BE2C (cell line): ENCODE data around the gene ORM2.

Experiments
- DNase-seq: peaks from one replicate; pipeline ENCODE4 v3.0.0-alpha.2; 2020
- H3K27me3 ChIP-seq: fragments of 250-450 bp; sonication (Bioruptor Pico); 2 replicates; pipeline ENCODE4 v1.5.1; 2020; ENCODE audit warnings: mild to moderate bottlenecking
- H3K36me3 ChIP-seq: fragments of 250-450 bp; sonication (Bioruptor Pico); 2 replicates; pipeline ENCODE4 v1.5.1; 2020; ENCODE audit warnings: mild to moderate bottlenecking
- H3K4me1 ChIP-seq: fragments of 250-450 bp; sonication (Bioruptor Pico); 2 replicates; pipeline ENCODE4 v1.5.1; 2020
- H3K4me3 ChIP-seq: 2 replicates; pipeline ENCODE4 v1.5.1; 2011; ENCODE audit warnings: low read depth, low read length
- H3K9me3 ChIP-seq: fragments of 250-450 bp; sonication (Bioruptor Pico); 2 replicates; pipeline ENCODE4 v1.5.1; 2020
- TF ChIP-seq, protein P1 (sequence below): IDR thresholded peaks from 2 replicates; pipeline ENCODE4 v1.5.1; 2012; ENCODE audit warnings: mild to moderate bottlenecking, low read depth, low read length

ORM2 gene

DNA sequence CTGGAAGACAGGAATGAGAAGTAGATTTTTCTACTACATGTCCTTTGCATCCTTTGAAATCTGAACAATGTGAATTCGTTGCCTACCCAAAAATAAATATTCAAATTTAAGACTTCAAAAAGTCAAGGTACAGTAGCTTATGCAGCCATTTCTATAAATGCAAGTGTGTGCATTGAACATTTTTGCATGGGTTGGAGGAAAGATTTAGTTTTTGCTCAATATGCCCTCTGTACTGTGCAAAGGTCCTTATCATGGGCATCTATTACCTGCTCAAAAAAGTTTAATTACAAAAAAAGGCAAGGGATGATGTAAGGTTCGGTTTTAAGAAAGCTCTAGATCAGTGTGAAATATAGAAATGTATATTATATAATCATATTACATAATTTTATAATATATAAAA lies 35.5 kb downstream of the ORM2 start:
- DNase-seq = no peak
- H3K36me3 ChIP-seq = no peaks in the 10 kb centered on the region
- H3K4me1 ChIP-seq = no peaks in the 10 kb centered on the region; the same call in 1 of the 2 replicates
- no peak overlapping the region for H3K4me3 ChIP-seq
- TF ChIP-seq, protein P1, sequence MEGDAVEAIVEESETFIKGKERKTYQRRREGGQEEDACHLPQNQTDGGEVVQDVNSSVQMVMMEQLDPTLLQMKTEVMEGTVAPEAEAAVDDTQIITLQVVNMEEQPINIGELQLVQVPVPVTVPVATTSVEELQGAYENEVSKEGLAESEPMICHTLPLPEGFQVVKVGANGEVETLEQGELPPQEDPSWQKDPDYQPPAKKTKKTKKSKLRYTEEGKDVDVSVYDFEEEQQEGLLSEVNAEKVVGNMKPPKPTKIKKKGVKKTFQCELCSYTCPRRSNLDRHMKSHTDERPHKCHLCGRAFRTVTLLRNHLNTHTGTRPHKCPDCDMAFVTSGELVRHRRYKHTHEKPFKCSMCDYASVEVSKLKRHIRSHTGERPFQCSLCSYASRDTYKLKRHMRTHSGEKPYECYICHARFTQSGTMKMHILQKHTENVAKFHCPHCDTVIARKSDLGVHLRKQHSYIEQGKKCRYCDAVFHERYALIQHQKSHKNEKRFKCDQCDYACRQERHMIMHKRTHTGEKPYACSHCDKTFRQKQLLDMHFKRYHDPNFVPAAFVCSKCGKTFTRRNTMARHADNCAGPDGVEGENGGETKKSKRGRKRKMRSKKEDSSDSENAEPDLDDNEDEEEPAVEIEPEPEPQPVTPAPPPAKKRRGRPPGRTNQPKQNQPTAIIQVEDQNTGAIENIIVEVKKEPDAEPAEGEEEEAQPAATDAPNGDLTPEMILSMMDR = no peak
- H3K27me3 ChIP-seq = no peaks in the 10 kb centered on the region
- H3K9me3 ChIP-seq = no peaks in the 10 kb centered on the region

DNA sequence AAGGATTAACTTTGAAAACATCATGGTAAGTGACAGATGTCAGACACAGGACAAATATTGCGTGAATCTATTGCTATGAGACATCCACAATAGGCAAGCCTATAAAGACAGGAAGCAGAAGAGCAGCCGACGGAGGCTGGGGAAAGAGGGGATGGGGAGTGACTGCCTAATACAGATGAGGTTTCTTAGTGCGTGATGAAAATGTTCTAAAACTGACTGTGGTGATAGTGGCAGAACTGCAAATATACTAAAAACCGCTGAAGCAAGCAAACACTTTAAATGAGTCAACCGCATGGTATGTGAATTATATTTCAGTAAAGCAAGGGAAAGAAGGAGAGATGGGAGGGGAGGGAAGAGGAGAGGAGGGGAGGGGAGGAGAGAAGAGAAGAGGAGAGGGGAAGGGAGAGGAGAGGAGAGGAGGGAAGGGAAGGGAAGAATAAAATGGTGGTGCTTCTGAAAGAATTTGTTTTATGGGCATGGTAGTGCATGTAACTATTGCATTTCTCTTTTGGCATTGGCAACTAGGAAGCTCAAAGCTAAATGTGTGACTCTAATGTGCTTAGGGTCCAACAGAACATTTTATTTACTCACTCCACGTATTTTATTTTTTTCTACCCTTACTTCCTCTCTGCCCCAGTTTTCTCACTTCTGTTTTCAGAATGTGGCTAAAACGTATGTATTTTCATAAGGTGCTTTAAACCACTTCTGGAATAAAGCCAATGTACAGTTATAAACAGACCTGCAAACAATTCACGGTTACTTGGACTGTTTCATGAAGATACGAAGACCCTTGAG lies 36.9 kb downstream of the ORM2 start:
- Histone ChIP-seq H3K27me3 (no peaks in the 10 kb centered on the region), H3K4me1 (peaks cover under 1% of the 10 kb centered on the region), H3K36me3 (no peaks in the 10 kb centered on the region), H3K4me3 (no peak overlapping the region), H3K9me3 (no peaks in the 10 kb centered on the region)
- no peak for DNase-seq
- TF ChIP-seq, protein P1 = no peak

DNA sequence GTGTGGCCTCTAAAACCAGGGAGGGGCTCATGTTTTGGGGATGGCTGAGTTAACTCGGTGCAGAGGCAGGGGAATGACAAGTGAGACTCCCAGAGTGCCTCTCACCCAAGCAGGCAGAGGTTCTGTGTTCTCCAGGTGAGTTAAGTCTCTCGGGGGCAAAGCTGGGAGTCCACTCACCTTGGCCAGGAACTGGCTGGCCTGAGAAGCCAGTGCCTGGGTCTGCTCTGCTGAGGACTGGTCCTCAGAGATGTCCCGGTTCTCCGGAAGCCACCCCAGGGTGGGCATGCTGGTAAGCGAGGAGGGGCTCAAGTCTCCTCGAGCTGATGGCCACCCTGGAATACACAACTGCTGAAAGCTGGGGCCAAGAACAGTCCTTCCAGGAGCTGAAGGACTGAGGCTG lies 37.7 kb downstream of the ORM2 start:
- Histone ChIP-seq H3K9me3 (no peaks in the 10 kb centered on the region), H3K36me3 (no peaks in the 10 kb centered on the region), H3K4me3 (no peak overlapping the region), H3K27me3 (no peaks in the 10 kb centered on the region), H3K4me1 (peaks cover 6% of the 10 kb centered on the region)
- TF ChIP-seq, protein P1 = no peak
- no peak for DNase-seq

DNA sequence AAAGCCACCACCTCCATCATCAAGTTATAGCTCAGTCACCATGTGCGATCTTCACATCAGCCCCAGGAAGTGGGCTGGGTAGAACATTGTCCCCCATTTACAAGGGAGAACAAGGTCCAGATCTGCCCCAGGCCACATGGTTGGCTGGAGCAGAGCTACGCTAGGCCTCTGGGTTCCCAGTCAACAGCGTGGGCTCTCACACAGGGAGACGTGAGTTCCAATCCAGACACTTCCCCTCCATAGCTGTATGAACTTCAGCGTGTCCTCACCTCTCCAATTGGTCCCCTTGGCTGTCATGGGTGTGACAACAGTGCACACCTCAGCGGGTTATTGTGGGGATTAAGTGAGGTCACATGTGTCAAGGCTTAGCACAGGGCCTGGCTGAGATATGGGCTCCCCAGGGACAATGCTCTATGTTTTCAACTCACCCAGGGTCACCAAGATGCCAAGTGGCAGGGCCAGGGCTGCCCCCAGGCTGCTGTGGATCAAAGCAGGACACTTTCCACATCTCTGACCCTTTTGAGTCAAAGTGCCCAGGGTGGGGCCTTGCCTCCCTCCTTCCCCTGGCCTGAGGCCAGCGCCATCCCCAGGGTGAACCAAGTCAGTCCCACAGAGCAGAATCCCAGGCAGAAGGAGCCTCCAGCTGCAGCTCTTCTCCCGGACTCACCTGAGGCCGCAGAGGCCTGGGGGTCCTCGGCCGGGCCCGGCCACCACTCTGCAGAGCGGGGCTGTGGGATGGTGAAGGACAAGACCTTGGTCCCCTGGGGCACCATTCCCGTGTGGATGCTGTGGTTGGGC lies 38.3 kb downstream of the ORM2 start:
- no peak for DNase-seq
- Histone ChIP-seq H3K27me3 (no peaks in the 10 kb centered on the region), H3K9me3 (no peaks in the 10 kb centered on the region), H3K4me1 (peaks cover 9% of the 10 kb centered on the region), H3K4me3 (no peak overlapping the region), H3K36me3 (no peaks in the 10 kb centered on the region)
- TF ChIP-seq, protein P1 = no peak

DNA sequence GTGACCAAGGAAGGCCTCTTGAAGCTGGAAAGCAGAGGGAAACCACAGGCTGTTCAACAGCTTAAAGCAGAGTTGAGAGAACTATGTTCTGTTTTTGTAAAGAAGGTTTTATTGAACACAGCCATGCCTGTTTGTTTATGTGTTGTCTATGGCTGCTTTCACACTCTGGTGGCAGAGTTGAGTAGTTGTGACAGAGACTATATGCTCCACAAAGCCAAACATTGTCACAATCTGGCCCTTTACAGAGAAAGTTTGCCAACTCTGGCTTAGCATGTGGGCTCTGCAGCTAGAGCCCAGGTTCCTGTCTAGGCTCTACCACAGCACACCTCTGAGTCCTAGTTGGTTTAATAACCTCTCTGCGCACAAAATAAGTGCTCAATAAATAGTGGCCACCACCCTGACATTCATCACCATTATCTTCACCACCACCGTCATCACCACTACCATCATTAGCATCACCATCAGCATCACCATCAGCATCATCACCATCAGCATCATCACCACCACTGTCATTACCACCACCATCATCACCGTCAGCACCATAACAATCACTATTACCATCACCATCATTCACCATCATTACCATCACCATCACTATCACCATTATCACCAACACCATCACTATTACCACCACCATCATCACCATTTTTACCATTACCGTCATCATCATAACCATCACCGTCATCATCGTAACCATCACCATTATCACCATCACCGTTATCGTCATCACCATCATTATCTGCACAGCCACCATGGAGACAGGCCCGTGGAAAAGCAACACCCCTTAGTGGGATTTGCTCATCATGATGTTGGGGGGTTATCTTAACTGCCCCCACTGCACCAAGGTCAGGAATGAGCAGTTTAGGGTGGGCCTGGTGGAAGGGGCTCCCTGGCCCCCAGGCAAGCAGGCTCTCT lies 39.8 kb downstream of the ORM2 start:
- no peak overlapping the region for H3K4me3 ChIP-seq
- TF ChIP-seq, protein P1 = no peak
- peaks cover 9% of the 10 kb centered on the region for H3K4me1 ChIP-seq
- H3K27me3 ChIP-seq = no peaks in the 10 kb centered on the region
- H3K36me3 ChIP-seq = no peaks in the 10 kb centered on the region
- no peak for DNase-seq
- H3K9me3 ChIP-seq = no peaks in the 10 kb centered on the region
